ENCODE measurements around the gene SRD5A2.

DNA sequence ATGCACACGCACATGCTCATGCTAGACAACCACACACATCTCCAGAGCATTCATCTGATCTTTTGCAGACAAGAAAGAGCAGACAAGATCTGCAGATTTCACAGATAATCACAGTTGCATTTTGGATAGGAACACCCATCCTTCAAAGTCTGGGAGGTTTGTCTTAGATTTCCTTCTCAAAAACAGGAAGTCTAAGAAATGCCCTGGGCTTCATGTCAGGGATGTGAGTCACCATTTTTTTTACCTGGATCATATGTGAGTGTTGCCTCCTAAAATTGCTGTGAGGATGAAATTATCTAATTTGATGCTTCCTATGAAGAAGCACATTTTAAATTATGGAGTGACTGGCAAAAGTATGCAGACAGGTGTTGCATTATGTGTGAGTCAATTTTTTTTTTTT is 46.1 kb downstream of the SRD5A2 start:
- TF ChIP-seq EZH2 (IDR thresholded peaks at IDR 0.05; ENCODE audit: borderline replicate concordance, insufficient read depth, low read depth, low read length, poor library complexity, severe bottlenecking), result no peak
- TF ChIP-seq, protein P1, sequence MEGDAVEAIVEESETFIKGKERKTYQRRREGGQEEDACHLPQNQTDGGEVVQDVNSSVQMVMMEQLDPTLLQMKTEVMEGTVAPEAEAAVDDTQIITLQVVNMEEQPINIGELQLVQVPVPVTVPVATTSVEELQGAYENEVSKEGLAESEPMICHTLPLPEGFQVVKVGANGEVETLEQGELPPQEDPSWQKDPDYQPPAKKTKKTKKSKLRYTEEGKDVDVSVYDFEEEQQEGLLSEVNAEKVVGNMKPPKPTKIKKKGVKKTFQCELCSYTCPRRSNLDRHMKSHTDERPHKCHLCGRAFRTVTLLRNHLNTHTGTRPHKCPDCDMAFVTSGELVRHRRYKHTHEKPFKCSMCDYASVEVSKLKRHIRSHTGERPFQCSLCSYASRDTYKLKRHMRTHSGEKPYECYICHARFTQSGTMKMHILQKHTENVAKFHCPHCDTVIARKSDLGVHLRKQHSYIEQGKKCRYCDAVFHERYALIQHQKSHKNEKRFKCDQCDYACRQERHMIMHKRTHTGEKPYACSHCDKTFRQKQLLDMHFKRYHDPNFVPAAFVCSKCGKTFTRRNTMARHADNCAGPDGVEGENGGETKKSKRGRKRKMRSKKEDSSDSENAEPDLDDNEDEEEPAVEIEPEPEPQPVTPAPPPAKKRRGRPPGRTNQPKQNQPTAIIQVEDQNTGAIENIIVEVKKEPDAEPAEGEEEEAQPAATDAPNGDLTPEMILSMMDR (IDR thresholded peaks at IDR 0.05), result no peak
